K562 (cell line): ENCODE results near the gene PRSS53. TPM values are rescaled to one million over a fixed set of nuclear protein-coding genes. Genes with fewer than 3 reads are reported as not detected.

Source experiments
- BHLHE40 ChIP-seq: IDR thresholded peaks from 2 replicates; pipeline ENCODE4 v1.6.1; 2011; ENCODE audit warnings: low read length, improper control_type of control experiment
- CTBP1 ChIP-seq: fragments of 450-650 bp; IDR thresholded peaks from 2 replicates; pipeline ENCODE4 v1.6.1; 2016; ENCODE audit warnings: borderline replicate concordance
- EGR1 ChIP-seq: fragments of 450-650 bp; conservative IDR thresholded peaks from 2 replicates; pipeline ENCODE4 v1.6.1; 2017; ENCODE audit warnings: mild to moderate bottlenecking
- FIP1L1 ChIP-seq: fragments of 200-400 bp; formaldehyde crosslinking; IDR thresholded peaks from 2 replicates; pipeline ENCODE4 v1.6.1; 2018; ENCODE audit warnings: mild to moderate bottlenecking, low read depth, low read length; ENCODE audit not compliant: poor library complexity, severe bottlenecking
- HES1 ChIP-seq: fragments of 450-650 bp; IDR thresholded peaks from 2 replicates; pipeline ENCODE4 v1.6.1; 2016; ENCODE audit warnings: low read depth, mild to moderate bottlenecking, moderate library complexity
- KLF6 ChIP-seq: fragments of 250-450 bp; sonication (Bioruptor Pico); IDR thresholded peaks from 2 replicates; pipeline ENCODE4 v1.4.0; 2020; ENCODE audit warnings: mild to moderate bottlenecking, moderate library complexity, borderline replicate concordance
- MAFK ChIP-seq: IDR thresholded peaks from 2 replicates; pipeline ENCODE4 v1.6.1; 2011; ENCODE audit warnings: low read length, improper control_type of control experiment
- MGA ChIP-seq: fragments of 450-650 bp; IDR thresholded peaks from 2 replicates; pipeline ENCODE4 v1.6.1; 2016; ENCODE audit warnings: mild to moderate bottlenecking, moderate library complexity
- NBN ChIP-seq: fragments of 450-650 bp; IDR thresholded peaks from 2 replicates; pipeline ENCODE4 v1.6.1; 2016; ENCODE audit warnings: low read depth, mild to moderate bottlenecking
- NFIC ChIP-seq: fragments of 450-650 bp; IDR thresholded peaks from 2 replicates; pipeline ENCODE4 v1.6.1; 2017; ENCODE audit warnings: mild to moderate bottlenecking, inconsistent platforms
- NFRKB ChIP-seq: fragments of 450-650 bp; IDR thresholded peaks from 2 replicates; pipeline ENCODE4 v1.6.1; 2016; ENCODE audit warnings: low read depth
- PURB ChIP-seq: sonication (generic); formaldehyde crosslinking; IDR thresholded peaks from 2 replicates; pipeline ENCODE4 v1.9.0; 2021; ENCODE audit warnings: low read depth, mild to moderate bottlenecking, missing genetic modification reagents
- RNF2 ChIP-seq: sonication (generic); IDR thresholded peaks from 2 replicates; pipeline ENCODE4 v1.6.1; 2016
- SMARCA5 ChIP-seq: fragments of 450-650 bp; IDR thresholded peaks from 2 replicates; pipeline ENCODE4 v1.6.1; 2016
- TAF1 ChIP-seq: IDR thresholded peaks from 2 replicates; pipeline ENCODE4 v1.6.1; 2011; ENCODE audit warnings: mild to moderate bottlenecking, low read length, moderate library complexity; ENCODE audit not compliant: insufficient read depth, control insufficient read depth, severe bottlenecking; ENCODE audit errors: extremely low read depth
- ZNF239 ChIP-seq: fragments of 250-450 bp; sonication (Bioruptor Pico); IDR thresholded peaks from 2 replicates; pipeline ENCODE4 v1.4.0; 2020; ENCODE audit warnings: mild to moderate bottlenecking
- ZNF512 ChIP-seq: IDR thresholded peaks from 2 replicates; pipeline ENCODE4 v1.6.1; 2016; ENCODE audit warnings: missing genetic modification characterization, missing compliant biosample characterization
- polyA plus RNA-seq, 8 experiments: library from polyadenylated mRNA; depleted of rRNA in 4 of 8; stranded (reverse) in 5 of 8; unstranded in 3 of 8; fragments of >200 nt; fragmentation: Nextera tagmentation in 2 of 8; fragmentation: Illumina TruSeq in 1 of 8; extraction: Ambion mirVana in 2 of 8; extraction: Trizol in 1 of 8; gene quantifications; 2 replicates each; pipeline versions ENCODE4 v1.2.1 to v1.2.3, GENCODE V29; 2011 to 2014; ENCODE audit warnings: inconsistent platforms in 1 of 8, missing spikeins in 1 of 8
- total RNA-seq, 7 experiments: library from RNA; depleted of rRNA in 6 of 7; stranded (reverse); fragments of >200 nt in 6 of 7; fragmentation: Illumina TruSeq in 2 of 7; extraction: Trizol in 2 of 7; gene quantifications; 2 replicates each; pipeline versions ENCODE4 v1.2.1 to v1.2.3, GENCODE V29; 2011 to 2021; ENCODE audit warnings: low replicate concordance in 1 of 7

Gene PRSS53
- total and polyA plus RNA-seq, 9 of the 15 experiments (the other 6 are each of a cell fraction or from before 2014, with no cell fraction given), result 0.40 to 1.9 (median 0.78) TPM; not detected in 2

GRCh38 chr16:31105677-31106213 is 17.0 kb upstream of the PRSS53 start (continued):
- TF ChIP-seq SMARCA5 (no peak), MAFK (no peak), ZNF239 (CRISPR knock-in tag) (no peak), MGA (peak; percentile 98), EGR1 (peak; percentile 69), TAF1 (peak; percentile 37), RNF2 (peak; percentile 78; the same call in 1 of the 2 replicates), PURB (CRISPR knock-in tag) (no peak), NFIC (peak; percentile 86), CTBP1 (peak; percentile 77; the same call in 1 of the 2 replicates), NFRKB (peak; percentile 53; the same call in 1 of the 2 replicates), KLF6 (no peak), FIP1L1 (peak; percentile 73), HES1 (peak; percentile 60; the same call in 1 of the 2 replicates), BHLHE40 (peak; percentile 95), NBN (peak; percentile 48; the same call in 1 of the 2 replicates), ZNF512 (tag) (no peak)
